ENCODE results near the gene RSPRY1.

The RSPRY1 gene

GRCh38 chr16:57151369-57151768, 34.8 kb upstream of the RSPRY1 start:
- no peak for DNase-seq (ENCODE audit: extremely low spot score, insufficient read length, low read depth)
- FAIRE-seq: no peak

DNA sequence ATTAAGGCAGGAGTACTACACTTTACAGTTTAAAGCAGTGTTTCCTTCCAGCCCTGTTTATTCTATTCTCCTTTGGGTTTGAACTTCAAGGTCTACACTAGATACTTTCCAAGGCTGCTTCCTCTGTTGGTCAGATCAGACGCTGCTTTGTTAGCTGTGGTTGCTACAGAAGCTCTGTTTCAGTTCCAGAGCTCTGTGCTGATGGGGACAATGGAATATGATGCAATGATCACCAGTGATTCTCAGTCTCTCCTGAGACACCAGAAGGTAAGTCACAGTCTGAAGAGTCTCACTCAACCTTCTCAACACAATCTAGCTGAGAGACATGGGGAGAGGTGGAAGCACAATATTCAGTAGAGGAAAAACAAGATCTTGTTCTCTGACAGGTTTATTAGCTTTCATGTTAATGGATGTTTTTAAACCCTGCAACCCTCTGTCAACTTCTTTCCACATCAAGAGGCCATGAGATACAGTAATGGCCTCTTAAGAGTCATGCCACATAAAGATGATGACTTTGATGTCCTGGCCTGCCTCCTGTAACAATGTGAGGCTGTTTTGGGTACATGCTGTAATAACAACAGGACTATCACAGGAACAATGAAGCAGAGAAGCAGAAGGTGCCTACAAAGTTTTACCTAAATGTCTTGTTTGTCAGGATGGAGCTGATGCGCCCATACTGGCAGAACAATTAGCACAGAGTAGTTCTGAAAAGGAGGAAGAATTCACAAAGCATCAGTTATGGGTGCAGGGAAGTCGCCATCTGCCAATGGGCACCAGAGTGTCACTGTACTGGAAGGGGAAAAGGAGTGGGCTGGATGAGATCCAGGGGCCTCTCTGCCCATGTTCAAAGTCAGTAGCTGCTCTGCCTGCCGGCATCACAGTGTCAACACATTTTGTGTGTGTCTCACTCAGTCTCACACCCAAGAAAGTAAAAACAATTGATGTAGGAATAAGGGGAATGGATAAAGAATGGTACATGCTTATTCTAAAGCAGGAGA, 33.7 kb upstream of the RSPRY1 start:
- DNase-seq (ENCODE audit: extremely low spot score, insufficient read length, low read depth): no peak
- peak; percentile 9 for FAIRE-seq

- FAIRE-seq: no peak
- DNase-seq (ENCODE audit: extremely low spot score, insufficient read length, low read depth): no peak
Measured at GRCh38 chr16:57153841-57154240, 32.3 kb upstream of the RSPRY1 start.

DNA sequence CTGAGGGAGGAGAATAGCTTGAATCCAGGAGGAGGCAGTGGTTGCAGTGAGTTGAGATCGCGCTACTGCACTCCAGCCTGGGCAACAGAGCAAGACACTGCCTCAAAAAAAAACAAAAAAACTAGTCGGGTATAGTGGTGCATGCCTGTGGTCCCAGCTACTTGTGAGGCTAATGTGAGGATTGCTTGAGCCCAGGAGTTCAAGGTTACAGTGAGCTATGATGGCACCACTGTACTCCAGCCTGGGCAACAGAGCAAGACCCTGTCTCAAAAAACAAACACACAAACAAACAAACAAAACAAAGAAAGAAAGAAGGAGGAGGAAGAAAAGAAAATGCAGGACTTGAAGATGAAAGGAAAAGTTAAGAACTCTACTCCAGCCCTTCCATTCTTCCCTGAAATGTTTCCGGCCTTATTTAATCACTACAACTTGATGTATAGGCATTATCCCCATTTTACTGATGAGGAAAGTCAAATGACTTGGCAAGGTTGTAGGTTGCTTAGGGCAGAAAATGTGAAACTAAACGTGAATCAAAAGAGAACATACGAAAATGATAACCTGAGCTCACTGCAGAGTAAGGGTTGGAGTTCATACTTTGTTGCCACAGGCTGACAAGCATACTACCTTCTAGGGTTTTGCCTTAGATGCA, 30.3 kb upstream of the RSPRY1 start:
- FAIRE-seq (no peak), DNase-seq (ENCODE audit: extremely low spot score, insufficient read length, low read depth) (no peak)

- DNase-seq (ENCODE audit: extremely low spot score, insufficient read length, low read depth) (no peak), FAIRE-seq (no peak)
Measured at GRCh38 chr16:57156351-57156703, 29.8 kb upstream of the RSPRY1 start.

DNA sequence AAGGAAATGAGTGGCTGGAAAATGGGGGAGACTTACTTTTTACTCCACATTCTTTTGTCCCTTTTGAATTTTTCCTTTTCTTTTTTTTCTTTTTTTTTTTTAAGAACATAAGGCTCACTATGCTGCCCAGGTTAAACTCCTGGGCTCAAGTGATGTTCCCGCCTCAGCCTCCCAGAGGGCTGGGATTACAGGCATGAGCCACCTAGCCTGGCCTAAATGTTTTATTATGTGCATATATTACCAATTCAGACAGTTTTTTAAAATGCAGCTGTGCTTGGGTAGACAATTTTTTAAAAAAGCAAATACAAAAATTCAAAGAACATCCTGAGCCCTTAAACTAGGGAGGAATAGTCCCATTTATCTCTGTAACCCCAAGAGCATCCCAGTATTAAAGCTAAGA, 28.6 kb upstream of the RSPRY1 start:
- FAIRE-seq (no peak), DNase-seq (ENCODE audit: extremely low spot score, insufficient read length, low read depth) (no peak)

DNA sequence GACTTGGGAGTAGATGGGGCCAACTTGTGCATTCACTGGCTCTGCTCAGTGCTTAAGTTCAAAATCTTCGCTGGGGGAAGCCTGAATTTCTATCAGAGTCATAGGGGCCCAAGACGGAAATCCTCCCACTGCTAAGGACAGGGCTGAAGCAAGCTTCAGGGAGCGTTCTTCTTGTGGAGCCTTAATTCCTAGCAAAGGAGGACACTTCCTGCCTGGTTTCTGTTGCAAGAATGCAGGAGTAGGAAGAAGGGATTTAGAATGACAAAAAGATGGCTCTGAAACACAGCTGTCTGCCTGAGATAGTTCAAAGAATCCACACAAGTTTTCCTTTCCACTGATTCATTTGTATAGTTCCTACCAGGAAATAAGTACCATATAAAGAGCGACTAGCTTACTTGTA, 26.7 kb upstream of the RSPRY1 start:
- FAIRE-seq (no peak), DNase-seq (ENCODE audit: extremely low spot score, insufficient read length, low read depth) (no peak)

GRCh38 chr16:57163842-57164241, 22.3 kb upstream of the RSPRY1 start:
- DNase-seq (ENCODE audit: extremely low spot score, insufficient read length, low read depth): no peak
- FAIRE-seq: no peak

DNA sequence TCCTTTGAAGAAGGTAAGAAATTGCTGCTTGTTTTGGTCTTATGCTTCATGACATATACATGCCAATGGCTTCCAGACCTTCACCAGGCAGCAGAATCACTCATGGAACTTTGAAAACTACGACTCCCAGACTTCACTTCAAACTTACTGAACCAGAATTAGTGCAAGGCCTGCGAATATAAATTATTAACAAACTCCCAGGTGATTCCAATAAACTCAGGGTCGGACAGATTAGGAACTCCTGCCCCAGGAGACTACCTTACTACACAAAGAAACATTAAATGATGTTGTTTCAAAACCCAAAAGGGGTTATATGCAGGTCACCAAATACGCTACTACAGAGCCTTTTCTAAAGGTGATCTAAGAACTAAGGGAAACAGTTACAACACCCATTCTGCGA, 20.6 kb upstream of the RSPRY1 start:
- FAIRE-seq (no peak), DNase-seq (ENCODE audit: extremely low spot score, insufficient read length, low read depth) (no peak)

GRCh38 chr16:57165938-57166337, 20.2 kb upstream of the RSPRY1 start:
- FAIRE-seq (no peak), DNase-seq (ENCODE audit: extremely low spot score, insufficient read length, low read depth) (no peak)

DNA sequence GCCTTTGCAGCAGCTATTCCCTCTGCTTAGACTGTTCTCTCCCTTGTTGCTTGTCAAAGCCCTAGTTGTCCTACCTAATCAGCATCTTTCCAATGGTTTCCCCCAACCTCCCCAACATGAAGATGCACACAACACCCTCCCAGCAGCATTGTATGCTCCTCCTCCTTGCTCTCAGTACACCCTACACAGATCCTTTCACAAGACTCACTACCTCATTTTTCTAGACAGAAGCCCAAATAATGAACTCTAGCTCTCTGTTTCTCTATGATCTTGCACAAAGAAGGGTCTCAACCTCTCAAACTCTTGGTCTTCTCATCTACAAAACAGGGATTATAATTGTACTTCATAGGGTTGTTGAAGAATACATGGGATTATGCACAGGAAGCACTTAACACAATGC, 19.7 kb upstream of the RSPRY1 start:
- DNase-seq (ENCODE audit: extremely low spot score, insufficient read length, low read depth) (no peak), FAIRE-seq (no peak)

DNA sequence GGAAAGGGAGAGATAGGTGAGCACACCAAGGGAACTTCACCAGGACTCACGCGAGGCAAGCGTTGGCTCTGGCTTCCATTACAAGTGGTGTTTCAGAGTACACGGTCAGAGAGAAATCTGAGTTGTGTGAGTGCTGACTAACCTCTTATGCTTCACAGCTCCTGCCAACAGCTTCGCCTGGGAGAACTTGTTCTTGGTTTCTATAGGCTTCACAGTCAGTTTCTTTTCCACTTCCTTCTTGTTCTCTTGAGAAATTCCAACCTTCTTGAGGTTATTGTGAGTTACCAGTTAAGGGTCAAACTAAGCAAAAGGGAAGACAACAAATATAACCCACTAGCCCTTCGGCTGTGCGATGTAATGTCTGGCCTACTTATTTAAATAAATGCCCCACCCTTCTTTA, 19.2 kb upstream of the RSPRY1 start:
- FAIRE-seq: peak; percentile 81
- no peak for DNase-seq (ENCODE audit: extremely low spot score, insufficient read length, low read depth)

GRCh38 chr16:57167538-57167937, 18.6 kb upstream of the RSPRY1 start:
- DNase-seq (ENCODE audit: extremely low spot score, insufficient read length, low read depth): no peak
- FAIRE-seq: no peak

DNA sequence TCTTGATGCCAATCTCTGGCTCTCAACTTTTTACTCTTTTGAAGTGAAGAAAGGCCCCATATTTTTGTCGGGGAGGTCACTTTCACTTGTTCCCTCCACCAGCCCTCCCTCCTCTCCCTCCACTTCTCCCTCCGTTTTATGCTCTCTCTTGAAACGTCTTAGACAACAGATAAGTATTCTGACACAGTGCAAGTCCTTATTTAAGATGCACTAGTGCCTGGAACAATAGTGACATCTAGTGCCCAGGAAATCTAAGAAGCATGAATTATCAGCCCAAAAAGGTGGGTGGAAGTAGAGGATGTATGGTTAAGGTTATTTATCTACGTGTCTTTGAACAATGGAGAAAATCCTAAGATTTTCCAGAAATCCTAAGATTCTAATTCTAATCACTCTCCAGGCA, 18.2 kb upstream of the RSPRY1 start:
- FAIRE-seq: peak; percentile 86

GRCh38 chr16:57169327-57169726, 16.8 kb upstream of the RSPRY1 start:
- FAIRE-seq (no peak), DNase-seq (ENCODE audit: extremely low spot score, insufficient read length, low read depth) (no peak)

More for the DNA sequence above, 18.2 kb upstream of the RSPRY1 start:
- DNase-seq (ENCODE audit: extremely low spot score, insufficient read length, low read depth): no peak

DNA sequence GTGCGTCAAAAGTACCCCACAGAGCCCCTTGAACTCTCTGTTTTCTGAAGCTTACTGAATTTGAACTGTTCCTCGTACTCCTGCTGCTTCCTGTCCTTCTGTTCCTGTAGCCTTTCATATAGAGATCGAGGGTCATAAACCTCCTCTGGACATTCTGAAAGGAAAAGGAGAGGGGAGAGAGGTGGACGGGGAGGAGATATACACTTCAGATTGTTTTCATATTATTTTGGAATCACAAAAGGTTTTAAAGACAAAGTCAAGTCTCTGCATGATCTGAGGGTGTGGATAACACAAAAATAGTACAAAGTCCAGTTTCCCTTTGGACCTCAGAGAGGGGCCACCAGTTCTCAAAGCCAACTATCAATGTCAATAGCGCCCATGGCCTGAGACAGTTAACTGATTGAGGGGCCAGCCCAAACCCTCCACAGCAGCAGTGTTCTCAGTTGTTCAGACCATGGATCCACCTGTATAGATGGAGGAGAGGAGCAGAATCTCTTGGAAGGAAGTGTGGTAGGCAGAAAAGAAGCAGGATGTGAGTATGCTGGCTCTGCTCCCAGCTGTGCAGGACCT, 13.3 kb upstream of the RSPRY1 start:
- FAIRE-seq: no peak

GRCh38 chr16:57175896-57176295, 10.2 kb upstream of the RSPRY1 start:
- FAIRE-seq (no peak), DNase-seq (ENCODE audit: extremely low spot score, insufficient read length, low read depth) (no peak)

More for the DNA sequence above, 13.3 kb upstream of the RSPRY1 start:
- DNase-seq (ENCODE audit: extremely low spot score, insufficient read length, low read depth): no peak

DNA sequence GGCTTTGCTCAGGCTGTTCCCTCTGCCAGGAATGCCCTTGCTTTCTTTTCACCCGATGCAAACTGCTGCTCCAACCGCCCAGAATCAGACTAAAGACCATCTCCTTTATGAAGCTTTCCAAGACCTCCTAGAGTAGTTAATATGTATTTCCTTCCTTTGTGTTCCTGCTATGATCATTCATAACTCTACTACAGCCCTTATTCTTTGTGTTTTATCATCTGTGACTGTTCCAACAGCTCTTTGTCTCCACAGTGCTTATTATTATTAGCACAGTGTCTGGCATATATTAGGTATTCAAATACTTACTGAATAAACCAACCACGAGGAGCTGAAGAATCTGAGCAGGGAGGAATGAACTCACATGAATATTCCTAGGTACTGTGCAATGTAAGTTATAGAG, 7.9 kb upstream of the RSPRY1 start:
- DNase-seq (ENCODE audit: extremely low spot score, insufficient read length, low read depth): no peak
- FAIRE-seq: no peak

GRCh38 chr16:57178793-57179212, 7.3 kb upstream of the RSPRY1 start:
- no peak for DNase-seq (ENCODE audit: extremely low spot score, insufficient read length, low read depth)
- no peak for FAIRE-seq

DNA sequence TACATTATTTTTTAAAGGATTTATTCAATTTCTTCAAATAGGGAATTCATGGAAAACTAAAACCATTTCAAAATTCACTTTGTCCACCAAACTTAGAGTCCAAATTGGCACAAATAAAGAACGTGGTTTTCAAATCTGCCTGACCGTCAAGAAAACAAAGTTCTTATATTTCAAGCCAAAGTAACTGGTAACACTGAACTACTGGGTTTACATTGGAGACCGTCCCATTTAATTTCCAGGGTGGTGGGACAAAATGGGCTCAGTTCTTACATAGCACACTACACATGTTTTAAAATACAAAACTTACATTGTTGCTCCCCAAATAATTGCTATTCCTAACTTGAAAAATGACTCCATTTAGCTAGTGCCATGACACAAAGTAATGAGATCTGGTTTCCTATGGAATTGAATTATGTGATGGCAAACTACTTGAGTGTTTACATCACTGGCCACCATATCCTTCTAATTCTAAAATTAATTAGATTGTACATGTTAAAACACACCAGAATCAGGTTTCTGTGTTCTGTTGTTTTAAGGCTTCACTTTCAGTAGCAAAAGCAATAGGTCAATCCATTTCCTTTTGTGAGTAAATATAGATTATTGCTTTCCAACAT, 6.8 kb upstream of the RSPRY1 start:
- DNase-seq (ENCODE audit: extremely low spot score, insufficient read length, low read depth) (no peak), FAIRE-seq (no peak)

DNA sequence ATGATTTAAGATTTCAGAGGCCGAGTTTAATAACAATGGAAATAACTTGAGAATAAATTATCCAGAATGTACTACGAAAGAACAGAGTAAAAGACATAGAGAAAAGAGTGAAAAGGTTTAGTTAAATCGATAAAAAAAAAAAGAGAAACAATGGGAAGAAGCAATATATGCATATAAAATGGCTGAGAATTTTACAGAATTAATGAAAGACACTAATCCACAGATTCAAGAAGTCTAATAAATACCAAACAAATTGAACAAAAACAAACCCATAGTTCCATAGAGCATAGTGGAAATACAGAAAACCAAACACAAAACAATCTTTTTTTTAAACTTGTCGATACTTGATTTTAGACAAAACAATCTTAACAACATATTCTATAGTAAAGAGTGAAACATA, 2.0 kb upstream of the RSPRY1 start:
- no peak for FAIRE-seq

More for the DNA sequence above, 2.0 kb upstream of the RSPRY1 start:
- no peak for DNase-seq (ENCODE audit: extremely low spot score, insufficient read length, low read depth)

Data from GM18507 (cell line).